Progenitor cell of endocrine pancreas (in vitro differentiated cells): Measurements from ENCODE around the gene RCE1. TPM values are rescaled to one million over a fixed set of nuclear protein-coding genes. Genes with fewer than 3 reads are reported as not detected.
"Not testable (repeated sequence)": the region's sequence is repeated elsewhere in the genome, so short reads cannot be mapped to it uniquely, and the experiment has no call there.

Experiments
- DNase-seq: peaks from one replicate; pipeline ENCODE4 v3.0.0; 2021; ENCODE audit warnings: low spot score; ENCODE audit not compliant: unreplicated experiment
- H3K27ac Mint-ChIP-seq: 2 replicates; pipeline ENCODE4 v1.8.0; 2021; ENCODE audit warnings: mild to moderate bottlenecking, moderate library complexity, mixed read lengths
- H3K27me3 Mint-ChIP-seq: 2 replicates; pipeline ENCODE4 v1.8.0; 2021; ENCODE audit warnings: mixed read lengths
- H3K36me3 Mint-ChIP-seq: 2 replicates; pipeline ENCODE4 v1.8.0; 2022; ENCODE audit warnings: mixed read lengths; ENCODE audit not compliant: insufficient read depth
- H3K4me1 Mint-ChIP-seq: 2 replicates; pipeline ENCODE4 v1.8.0; 2021; ENCODE audit warnings: low read depth, mixed read lengths
- H3K4me3 Mint-ChIP-seq: 2 replicates; pipeline ENCODE4 v1.8.0; 2021; ENCODE audit warnings: low read depth, mild to moderate bottlenecking, moderate library complexity, mixed read lengths
- H3K9me3 Mint-ChIP-seq: 2 replicates; pipeline ENCODE4 v1.8.0; 2021; ENCODE audit warnings: low read depth, mixed read lengths
- long read RNA-seq: library from polyadenylated mRNA; unstranded; transcript quantifications from one replicate; pipeline ENCODE4 v2.0.0, GENCODE V29; 2020
- total RNA-seq: library from RNA; stranded (reverse); gene quantifications from 2 replicates; pipeline ENCODE4 v1.2.1, GENCODE V29; 2021
- TF ChIP-seq, protein P1 (sequence below): fragments of 200-600 bp; sonication (generic); IDR thresholded peaks from one replicate; pipeline ENCODE4 v1.5.0; 2021; ENCODE audit warnings: antibody characterized with exemption, mild to moderate bottlenecking; ENCODE audit not compliant: unreplicated experiment

The RCE1 gene, protein sequence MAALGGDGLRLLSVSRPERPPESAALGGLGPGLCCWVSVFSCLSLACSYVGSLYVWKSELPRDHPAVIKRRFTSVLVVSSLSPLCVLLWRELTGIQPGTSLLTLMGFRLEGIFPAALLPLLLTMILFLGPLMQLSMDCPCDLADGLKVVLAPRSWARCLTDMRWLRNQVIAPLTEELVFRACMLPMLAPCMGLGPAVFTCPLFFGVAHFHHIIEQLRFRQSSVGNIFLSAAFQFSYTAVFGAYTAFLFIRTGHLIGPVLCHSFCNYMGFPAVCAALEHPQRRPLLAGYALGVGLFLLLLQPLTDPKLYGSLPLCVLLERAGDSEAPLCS
- 32.7 and 33.3 TPM in 2 replicates for total RNA-seq
- long read RNA-seq, partial matches to known transcripts, result 1 of 6 reads
- long read RNA-seq, other reads (novel, unspliced or antisense), result 1 of 6 reads

DNA sequence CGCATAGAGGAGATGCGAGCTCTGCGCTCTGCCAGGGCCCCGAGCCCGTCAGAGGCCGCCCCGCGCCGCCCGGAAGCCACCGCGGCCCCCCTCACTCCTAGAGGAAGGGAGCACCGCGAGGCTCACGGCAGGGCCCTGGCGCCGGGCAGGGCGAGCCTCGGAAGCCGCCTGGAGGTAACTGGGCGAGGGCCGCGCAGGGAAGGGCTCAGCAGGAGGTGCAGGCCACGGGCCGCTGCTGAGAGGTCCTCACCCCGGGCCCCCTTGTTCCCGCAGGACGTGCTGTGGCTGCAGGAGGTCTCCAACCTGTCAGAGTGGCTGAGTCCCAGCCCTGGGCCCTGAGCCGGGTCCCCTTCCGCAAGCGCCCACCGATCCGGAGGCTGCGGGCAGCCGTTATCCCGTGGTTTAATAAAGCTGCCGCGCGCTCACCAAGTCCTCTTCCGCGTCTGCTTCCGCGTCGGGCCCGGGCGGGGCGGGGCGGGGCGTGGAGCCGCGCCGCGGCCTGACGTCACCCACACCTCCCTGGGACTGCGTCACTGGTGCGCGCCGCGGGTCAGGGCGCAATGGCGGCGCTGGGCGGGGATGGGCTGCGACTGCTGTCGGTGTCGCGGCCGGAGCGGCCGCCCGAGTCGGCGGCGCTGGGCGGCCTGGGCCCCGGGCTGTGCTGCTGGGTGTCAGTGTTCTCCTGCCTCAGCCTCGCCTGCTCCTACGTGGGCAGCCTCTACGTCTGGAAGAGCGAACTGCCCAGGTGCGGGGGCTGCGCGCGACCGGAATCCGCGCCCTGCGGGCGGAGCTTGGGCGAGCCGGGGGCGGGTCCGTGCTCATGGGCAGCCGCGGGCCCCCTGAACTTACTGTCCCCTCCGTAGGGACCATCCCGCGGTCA is at the start of gene RCE1:
RCE1 (plus strand) TSS at position 546 of the 880 bp plus-strand sequence; CDS start at position 561, 15 bp downstream.
- H3K27ac Mint-ChIP-seq, result peak within 1 kb of the TSS; percentile 97
- H3K9me3 Mint-ChIP-seq, result no peaks in the 10 kb centered on the region
- H3K4me1 Mint-ChIP-seq, result peaks cover 15% of the 10 kb centered on the region
- H3K36me3 Mint-ChIP-seq, result peaks cover 6% of the 10 kb centered on the region
- TF ChIP-seq, protein P1, sequence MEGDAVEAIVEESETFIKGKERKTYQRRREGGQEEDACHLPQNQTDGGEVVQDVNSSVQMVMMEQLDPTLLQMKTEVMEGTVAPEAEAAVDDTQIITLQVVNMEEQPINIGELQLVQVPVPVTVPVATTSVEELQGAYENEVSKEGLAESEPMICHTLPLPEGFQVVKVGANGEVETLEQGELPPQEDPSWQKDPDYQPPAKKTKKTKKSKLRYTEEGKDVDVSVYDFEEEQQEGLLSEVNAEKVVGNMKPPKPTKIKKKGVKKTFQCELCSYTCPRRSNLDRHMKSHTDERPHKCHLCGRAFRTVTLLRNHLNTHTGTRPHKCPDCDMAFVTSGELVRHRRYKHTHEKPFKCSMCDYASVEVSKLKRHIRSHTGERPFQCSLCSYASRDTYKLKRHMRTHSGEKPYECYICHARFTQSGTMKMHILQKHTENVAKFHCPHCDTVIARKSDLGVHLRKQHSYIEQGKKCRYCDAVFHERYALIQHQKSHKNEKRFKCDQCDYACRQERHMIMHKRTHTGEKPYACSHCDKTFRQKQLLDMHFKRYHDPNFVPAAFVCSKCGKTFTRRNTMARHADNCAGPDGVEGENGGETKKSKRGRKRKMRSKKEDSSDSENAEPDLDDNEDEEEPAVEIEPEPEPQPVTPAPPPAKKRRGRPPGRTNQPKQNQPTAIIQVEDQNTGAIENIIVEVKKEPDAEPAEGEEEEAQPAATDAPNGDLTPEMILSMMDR, result no peak
- peak within 1 kb of the TSS; percentile 92 for H3K4me3 Mint-ChIP-seq
- peak; percentile 86 for DNase-seq
- H3K27me3 Mint-ChIP-seq, result no peaks in the 10 kb centered on the region

DNA sequence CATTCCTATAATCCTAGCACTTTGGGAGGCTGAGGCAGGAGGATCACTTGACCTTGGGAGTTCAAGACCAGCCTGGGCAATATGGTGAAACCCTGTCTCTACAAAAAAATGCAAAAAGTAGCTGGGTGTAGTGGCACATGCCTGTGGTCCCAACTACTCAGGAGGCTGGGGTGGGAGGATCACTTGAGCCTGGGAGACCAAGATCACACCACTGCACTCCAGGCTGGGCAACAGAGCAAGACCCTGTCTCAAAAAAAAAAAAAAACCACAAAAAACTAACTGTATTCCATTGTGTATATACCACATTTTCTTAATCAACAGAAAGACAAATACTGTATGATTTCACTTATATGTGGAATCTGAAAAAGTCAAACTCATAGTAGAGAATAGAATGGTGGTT is 43.4 kb upstream of the RCE1 start:
- not testable (repeated sequence) for H3K9me3 Mint-ChIP-seq, H3K4me3 Mint-ChIP-seq, DNase-seq, H3K4me1 Mint-ChIP-seq, H3K36me3 Mint-ChIP-seq, H3K27ac Mint-ChIP-seq, H3K27me3 Mint-ChIP-seq

DNA sequence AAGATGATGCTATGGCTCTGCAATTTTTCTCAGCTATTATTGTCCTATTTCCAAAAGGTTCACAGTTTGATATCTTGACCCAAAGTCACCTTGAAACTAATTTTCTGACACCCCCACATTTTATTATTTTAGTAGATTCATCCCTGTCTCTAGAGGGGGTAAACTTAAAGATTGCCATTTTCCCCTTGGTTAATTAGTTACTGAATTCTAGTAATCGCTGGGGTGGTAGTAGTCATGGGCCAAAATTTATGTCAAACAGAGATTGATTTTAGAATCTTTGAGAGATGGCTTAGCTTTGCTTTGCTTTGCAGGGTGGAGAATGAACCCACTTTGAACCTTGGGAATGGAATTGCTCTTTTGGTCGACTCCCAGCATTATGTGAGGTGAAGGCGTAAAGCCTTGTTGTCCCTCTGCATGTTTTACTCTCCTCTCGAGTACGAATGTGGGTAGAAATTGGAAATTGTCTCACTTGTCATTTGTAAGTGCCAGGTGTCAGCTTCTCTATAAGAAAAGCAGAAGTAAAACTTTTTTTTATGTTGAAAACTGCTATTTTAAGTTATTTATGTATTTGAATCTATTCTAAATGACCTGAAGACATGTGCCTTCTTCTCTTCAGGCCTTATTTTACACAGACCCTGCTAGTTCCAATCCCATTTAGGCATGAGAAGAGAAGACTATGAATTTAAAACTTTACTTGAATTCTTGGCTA is 42.4 kb upstream of the RCE1 start:
- Mint-ChIP-seq H3K27ac (peak overlapping the region; percentile 13), H3K36me3 (peaks cover 4% of the 10 kb centered on the region), H3K4me1 (no peaks in the 10 kb centered on the region), H3K9me3 (no peaks in the 10 kb centered on the region), H3K4me3 (no peak overlapping the region), H3K27me3 (no peaks in the 10 kb centered on the region)
- TF ChIP-seq, protein P1, result no peak
- DNase-seq, result no peak

DNA sequence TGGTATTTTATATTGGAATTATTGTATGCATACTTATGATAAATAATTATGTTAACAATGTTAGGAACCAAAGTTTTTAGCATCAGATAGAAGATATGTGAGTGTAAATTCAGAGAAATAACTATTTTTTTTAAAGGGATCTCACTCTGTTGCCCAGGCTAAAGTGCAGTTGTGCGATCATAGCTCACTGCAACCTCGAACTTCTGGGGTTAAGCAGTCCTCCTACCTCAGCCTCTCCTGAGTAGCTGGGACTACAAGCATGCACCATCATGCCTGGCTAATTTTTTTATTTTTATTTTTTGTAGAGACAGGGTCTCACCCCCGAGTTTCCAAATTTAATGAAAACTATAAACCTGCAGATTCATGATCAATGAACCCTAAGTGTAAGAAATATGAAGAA is 33.6 kb upstream of the RCE1 start:
- H3K4me3 Mint-ChIP-seq, result no peak overlapping the region
- DNase-seq, result no peak
- TF ChIP-seq, protein P1, result no peak
- peaks cover 12% of the 10 kb centered on the region for H3K36me3 Mint-ChIP-seq
- H3K9me3 Mint-ChIP-seq, result no peaks in the 10 kb centered on the region
- no peak overlapping the region for H3K27ac Mint-ChIP-seq
- H3K27me3 Mint-ChIP-seq, result no peaks in the 10 kb centered on the region
- no peaks in the 10 kb centered on the region for H3K4me1 Mint-ChIP-seq

DNA sequence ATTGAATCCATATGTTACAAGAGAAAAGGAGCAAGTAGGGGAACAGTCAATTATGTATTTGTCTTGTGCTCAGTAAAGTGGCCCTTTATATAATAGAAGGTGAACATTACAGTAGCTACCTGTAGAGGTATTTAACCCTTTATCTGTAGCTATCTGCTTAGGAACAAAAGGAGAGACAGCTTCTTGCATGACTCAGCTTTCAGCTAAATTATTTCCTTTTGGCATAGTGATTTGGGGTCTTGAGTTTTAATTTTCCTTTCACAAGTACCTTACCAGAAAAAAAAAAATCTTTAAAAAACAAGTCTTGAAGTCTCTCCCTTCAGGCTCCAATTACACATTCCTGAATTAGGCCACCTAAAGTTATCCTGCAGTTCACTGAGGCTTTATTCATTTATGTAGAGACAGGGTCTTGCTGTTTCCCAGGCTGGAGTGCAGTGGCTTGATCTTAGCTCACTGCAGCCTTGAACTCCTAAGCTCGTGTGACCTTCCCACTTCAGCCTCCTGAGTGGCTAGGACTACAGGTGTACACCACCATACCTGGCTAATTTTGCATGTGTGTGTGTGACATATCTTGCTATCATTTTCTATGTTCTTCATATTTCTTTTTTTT is 32.6 kb upstream of the RCE1 start:
- H3K27ac Mint-ChIP-seq, result no peak overlapping the region
- no peak for DNase-seq
- H3K4me1 Mint-ChIP-seq, result no peaks in the 10 kb centered on the region
- no peaks in the 10 kb centered on the region for H3K27me3 Mint-ChIP-seq
- H3K4me3 Mint-ChIP-seq, result no peak overlapping the region
- TF ChIP-seq, protein P1, result no peak
- peaks cover 12% of the 10 kb centered on the region for H3K36me3 Mint-ChIP-seq
- no peaks in the 10 kb centered on the region for H3K9me3 Mint-ChIP-seq
